ENCODE measurements around the gene DHDH. TPM values are rescaled to one million over a fixed set of nuclear protein-coding genes. Genes with fewer than 3 reads are reported as not detected.

Gene DHDH
- total and polyA plus RNA-seq, 7 donors = 0.14 to 0.21 TPM; not detected in 5

DNA sequence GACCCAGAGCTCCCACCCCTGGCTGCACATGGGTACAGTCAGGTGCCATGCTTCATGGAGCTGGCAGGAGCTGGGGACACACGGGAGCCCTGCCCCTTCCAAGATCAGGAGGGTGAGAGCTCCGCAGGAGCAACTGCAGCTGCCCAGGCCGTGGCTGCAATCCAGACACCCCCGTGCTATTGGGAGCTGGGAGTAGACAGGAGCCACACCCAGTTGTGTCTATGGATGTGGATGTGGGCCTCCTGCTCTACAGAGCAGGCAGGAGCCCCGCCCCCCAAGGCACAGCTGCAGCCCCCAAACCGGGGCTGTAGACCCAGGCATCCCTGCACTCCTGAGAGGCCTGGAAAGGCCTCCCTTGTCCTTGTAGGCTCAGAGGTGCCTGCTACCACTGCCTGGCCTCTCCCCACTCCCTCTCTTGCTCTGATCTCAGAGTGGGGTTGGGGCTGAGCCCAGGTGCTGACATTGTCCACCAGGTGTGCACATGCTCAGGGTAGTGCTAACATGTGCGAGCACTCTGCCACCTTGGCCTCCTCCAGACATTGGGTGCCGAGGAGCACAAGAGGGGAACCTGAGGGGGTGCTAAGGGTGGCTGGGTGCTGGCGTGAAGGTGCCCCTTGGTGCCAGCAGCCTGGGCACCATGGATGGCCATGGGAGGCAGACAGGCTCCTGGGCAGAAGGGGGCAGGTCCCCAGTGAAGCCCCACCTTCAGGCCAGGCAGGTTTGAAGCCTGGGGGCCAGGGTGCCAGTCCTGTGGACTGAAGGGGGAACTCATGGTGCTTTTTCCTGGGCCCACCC lies 13.2 kb downstream of the DHDH start:
- no peaks in the 10 kb centered on the region for H3K9me3 ChIP-seq
- no peak for DNase-seq
- H3K27ac ChIP-seq = no peak overlapping the region
- H3K27me3 ChIP-seq (ENCODE audit: insufficient read depth in 3 of 3, low read length in 2 of 3) = no peaks in the 10 kb centered on the region
- ATAC-seq = peak in 3 of 4 donors; percentile 18 to 42 (median 36)
- H3K4me1 ChIP-seq = no peaks in the 10 kb centered on the region
- no peaks in the 10 kb centered on the region for H3K36me3 ChIP-seq (ENCODE audit: insufficient read depth in 1 of 2, low read depth in 1 of 2)
- WGBS, 3 donors = 54 to 74% (median 58%) methylated on average over 6 to 9 of the region's 9 CpGs
- intact Hi-C loops (cut with DNase I) = no loop called here
- H3K4me3 ChIP-seq = no peak overlapping the region
- TF ChIP-seq, protein P1, sequence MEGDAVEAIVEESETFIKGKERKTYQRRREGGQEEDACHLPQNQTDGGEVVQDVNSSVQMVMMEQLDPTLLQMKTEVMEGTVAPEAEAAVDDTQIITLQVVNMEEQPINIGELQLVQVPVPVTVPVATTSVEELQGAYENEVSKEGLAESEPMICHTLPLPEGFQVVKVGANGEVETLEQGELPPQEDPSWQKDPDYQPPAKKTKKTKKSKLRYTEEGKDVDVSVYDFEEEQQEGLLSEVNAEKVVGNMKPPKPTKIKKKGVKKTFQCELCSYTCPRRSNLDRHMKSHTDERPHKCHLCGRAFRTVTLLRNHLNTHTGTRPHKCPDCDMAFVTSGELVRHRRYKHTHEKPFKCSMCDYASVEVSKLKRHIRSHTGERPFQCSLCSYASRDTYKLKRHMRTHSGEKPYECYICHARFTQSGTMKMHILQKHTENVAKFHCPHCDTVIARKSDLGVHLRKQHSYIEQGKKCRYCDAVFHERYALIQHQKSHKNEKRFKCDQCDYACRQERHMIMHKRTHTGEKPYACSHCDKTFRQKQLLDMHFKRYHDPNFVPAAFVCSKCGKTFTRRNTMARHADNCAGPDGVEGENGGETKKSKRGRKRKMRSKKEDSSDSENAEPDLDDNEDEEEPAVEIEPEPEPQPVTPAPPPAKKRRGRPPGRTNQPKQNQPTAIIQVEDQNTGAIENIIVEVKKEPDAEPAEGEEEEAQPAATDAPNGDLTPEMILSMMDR (IDR thresholded peaks at IDR 0.05) = no peak

- Histone ChIP-seq H3K27ac (no peak overlapping the region), H3K27me3 (ENCODE audit: insufficient read depth in 3 of 3, low read length in 2 of 3) (no peaks in the 10 kb centered on the region), H3K4me1 (no peaks in the 10 kb centered on the region), H3K4me3 (no peak overlapping the region), H3K9me3 (no peaks in the 10 kb centered on the region), H3K36me3 (ENCODE audit: insufficient read depth in 1 of 2, low read depth in 1 of 2) (no peaks in the 10 kb centered on the region)
- TF ChIP-seq, protein P1 (IDR thresholded peaks at IDR 0.05) = no peak
- WGBS, 3 donors = 96 to 100% (median 99%) methylated on average over 3 of the region's 3 CpGs
- intact Hi-C loops (cut with DNase I) = no loop called here
- ATAC-seq (no peak), DNase-seq (no peak)
Measured at GRCh38 chr19:48947258-48947542, 13.7 kb downstream of the DHDH start.

DNA sequence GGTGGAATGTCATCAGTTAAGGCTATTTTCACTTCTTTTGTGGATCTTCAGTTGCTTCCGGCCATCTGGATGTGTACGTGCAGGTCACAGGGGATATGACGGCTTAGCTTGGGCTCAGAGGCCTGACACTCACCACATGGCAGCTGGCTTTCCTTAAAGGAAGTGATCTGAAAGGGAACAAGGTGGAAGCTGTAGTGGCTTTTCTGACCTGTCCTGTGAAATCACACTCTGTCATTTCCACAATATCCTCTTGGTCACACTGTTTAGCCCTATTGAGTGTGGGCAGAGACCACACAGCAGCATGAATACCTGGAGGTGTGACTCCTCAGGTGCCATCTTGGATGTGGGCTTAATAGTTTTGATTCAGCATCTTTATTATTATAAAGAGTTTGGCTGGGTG lies 16.7 kb downstream of the DHDH start:
- ATAC-seq = no peak
- peaks cover 9% of the 10 kb centered on the region for H3K4me1 ChIP-seq
- no peaks in the 10 kb centered on the region for H3K36me3 ChIP-seq (ENCODE audit: insufficient read depth in 1 of 2, low read depth in 1 of 2)
- no peak for DNase-seq
- 53 to 61% (median 56%) methylated on average over 3 of the region's 3 CpGs for WGBS, 3 donors
- H3K4me3 ChIP-seq = no peak overlapping the region
- H3K27me3 ChIP-seq (ENCODE audit: insufficient read depth in 3 of 3, low read length in 2 of 3) = no peaks in the 10 kb centered on the region
- H3K27ac ChIP-seq = no peak overlapping the region
- TF ChIP-seq, protein P1 (IDR thresholded peaks at IDR 0.05) = no peak
- no peaks in the 10 kb centered on the region for H3K9me3 ChIP-seq
- intact Hi-C loops (cut with DNase I) = loop anchor here in 1 of 2 donors (5.0 kb wide), 1 partner anchor 43 kb away; no protein-coding TSS in a partner anchor

- H3K36me3 ChIP-seq (ENCODE audit: insufficient read depth in 1 of 2, low read depth in 1 of 2) = peaks cover 0 to 4% of the 10 kb centered on the region in 2 donors
- H3K4me1 ChIP-seq = peaks cover 15% of the 10 kb centered on the region
- no peak overlapping the region for H3K4me3 ChIP-seq
- no peak overlapping the region for H3K27ac ChIP-seq
- DNase-seq = no peak
- WGBS, 3 donors = 51 to 59% (median 55%) methylated on average over 9 of the region's 9 CpGs
- TF ChIP-seq, protein P1 (IDR thresholded peaks at IDR 0.05) = no peak
- intact Hi-C loops (cut with DNase I) = loop anchor here in 1 of 2 donors (5.0 kb wide), 1 partner anchor 44 kb away; no protein-coding TSS in a partner anchor
- no peak for ATAC-seq
- no peaks in the 10 kb centered on the region for H3K9me3 ChIP-seq
- no peaks in the 10 kb centered on the region for H3K27me3 ChIP-seq (ENCODE audit: insufficient read depth in 3 of 3, low read length in 2 of 3)
Measured at GRCh38 chr19:48950830-48951519, 17.5 kb downstream of the DHDH start.

Measured in psoas muscle (tissue), 8 donors.